Measurements from ENCODE around the gene TRPM5. TPM values are rescaled to one million over a fixed set of nuclear protein-coding genes. Genes with fewer than 3 reads are reported as not detected.

The TRPM5 gene
- total RNA-seq, 8 experiments from 2014 or later, result 0.05 to 0.23 (median 0.15) TPM; not detected in 2

DNA sequence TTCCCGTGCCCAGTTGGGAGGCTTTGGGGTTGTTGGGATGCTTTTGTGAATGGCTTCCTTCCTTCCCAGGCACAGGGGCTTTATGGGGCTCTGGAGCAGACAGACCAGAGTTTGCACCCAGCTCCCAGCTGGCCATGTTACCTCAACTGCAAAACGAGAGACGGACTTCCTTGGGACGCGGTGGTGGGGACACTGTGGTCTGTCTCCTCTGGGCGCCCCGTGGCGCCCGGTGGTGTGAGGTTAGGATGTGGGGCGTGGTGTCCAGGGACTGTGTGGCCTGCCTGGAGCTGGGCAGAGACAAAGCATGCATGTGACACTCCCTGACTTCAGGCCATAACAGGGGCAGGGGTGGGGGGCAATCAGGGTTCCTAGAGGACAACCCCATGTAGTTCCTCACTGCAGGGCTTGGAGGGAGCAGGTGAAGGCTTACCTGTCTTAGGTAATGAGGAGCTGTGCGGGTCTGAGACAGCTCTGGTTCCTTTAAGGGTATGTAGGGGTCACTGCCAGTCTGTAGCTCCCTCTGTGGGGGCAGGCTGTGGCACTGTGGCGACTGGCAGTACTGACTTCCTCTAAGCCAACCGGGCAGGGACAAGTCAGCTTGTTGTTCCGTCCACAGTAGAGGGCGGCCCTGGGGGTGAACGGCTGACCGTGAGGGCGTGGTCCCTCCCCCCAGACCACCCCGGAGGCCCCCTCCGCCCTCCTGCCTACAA is 14.9 kb upstream of the TRPM5 start:
- no peak overlapping the region for H3K27ac ChIP-seq
- WGBS, 10 experiments, result 0 to 80% (median 70%) methylated on average over 1 to 9 of the region's 20 CpGs; no CpG with 5 or more reads in 3 of the 10 experiments
- H3K4me3 ChIP-seq, result no peak overlapping the region
- H3K4me1 ChIP-seq (replicated peaks in 1 of 2), result no peaks in the 10 kb centered on the region
- no peak for ATAC-seq (replicated peaks in 6 of 8)
- in situ Hi-C loops (cut with MboI; ENCODE audit: low pct_unique_long_range_greater_than_20kb in 2 of 9, low sequenced_read_pairs in 9 of 9, unreplicated experiment in 9 of 9), result no loop called here

DNA sequence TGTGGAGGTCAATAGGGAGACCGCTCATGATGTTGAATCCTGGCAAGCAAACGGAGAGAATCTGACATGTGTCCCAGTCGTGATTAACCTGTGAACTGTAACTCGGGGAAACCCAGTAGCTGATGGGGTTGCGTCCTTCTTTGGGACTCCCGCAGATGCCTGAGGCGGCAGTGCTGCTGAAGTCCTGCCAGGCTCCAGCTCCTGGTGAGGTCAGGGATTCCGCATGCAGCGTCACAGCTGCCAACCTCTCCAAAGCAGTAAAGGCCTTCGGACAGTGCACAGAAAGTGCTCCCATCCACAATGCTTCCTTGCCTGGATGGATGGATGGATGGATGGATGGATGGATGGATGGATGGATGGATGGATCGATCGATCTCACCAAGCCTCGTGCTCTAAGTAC is 14.0 kb upstream of the TRPM5 start:
- no peaks in the 10 kb centered on the region for H3K4me1 ChIP-seq (replicated peaks in 1 of 2)
- in situ Hi-C loops (cut with MboI; ENCODE audit: low pct_unique_long_range_greater_than_20kb in 2 of 9, low sequenced_read_pairs in 9 of 9, unreplicated experiment in 9 of 9), result no loop called here
- ATAC-seq (replicated peaks in 6 of 8), result no peak
- H3K27ac ChIP-seq, result no peak overlapping the region
- no peak overlapping the region for H3K4me3 ChIP-seq
- WGBS, 10 experiments, result 65 to 80% (median 69%) methylated on average over 1 to 6 of the region's 13 CpGs; no CpG with 5 or more reads in 3 of the 10 experiments

DNA sequence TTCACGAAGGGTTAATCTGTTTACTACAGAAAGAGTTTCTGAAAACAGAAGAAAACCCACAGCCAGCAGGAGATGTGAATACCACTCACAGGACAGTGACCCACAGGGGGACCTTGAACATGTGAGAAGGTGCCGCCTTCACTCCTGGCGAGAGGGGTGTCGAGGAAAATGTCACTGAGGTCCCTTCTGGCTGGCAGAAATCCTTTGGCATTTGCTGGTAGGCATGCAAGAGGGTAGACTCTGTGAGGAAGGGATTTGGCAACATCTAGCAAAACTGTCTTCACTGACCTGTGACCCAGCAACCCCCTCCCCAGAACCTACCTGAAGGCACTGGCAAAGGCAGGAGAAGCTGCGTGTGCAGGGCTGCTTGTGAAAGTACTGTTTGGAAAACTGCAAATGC is 9.1 kb upstream of the TRPM5 start:
- no peak overlapping the region for H3K27ac ChIP-seq
- ATAC-seq (replicated peaks in 6 of 8), result no peak
- no peak overlapping the region for H3K4me3 ChIP-seq
- in situ Hi-C loops (cut with MboI; ENCODE audit: low pct_unique_long_range_greater_than_20kb in 2 of 9, low sequenced_read_pairs in 9 of 9, unreplicated experiment in 9 of 9), result no loop called here
- no peaks in the 10 kb centered on the region for H3K4me1 ChIP-seq (replicated peaks in 1 of 2)
- WGBS, 10 experiments, result 0 to 100% (median 80%) methylated on average over 1 to 2 of the region's 5 CpGs; no CpG with 5 or more reads in 3 of the 10 experiments

DNA sequence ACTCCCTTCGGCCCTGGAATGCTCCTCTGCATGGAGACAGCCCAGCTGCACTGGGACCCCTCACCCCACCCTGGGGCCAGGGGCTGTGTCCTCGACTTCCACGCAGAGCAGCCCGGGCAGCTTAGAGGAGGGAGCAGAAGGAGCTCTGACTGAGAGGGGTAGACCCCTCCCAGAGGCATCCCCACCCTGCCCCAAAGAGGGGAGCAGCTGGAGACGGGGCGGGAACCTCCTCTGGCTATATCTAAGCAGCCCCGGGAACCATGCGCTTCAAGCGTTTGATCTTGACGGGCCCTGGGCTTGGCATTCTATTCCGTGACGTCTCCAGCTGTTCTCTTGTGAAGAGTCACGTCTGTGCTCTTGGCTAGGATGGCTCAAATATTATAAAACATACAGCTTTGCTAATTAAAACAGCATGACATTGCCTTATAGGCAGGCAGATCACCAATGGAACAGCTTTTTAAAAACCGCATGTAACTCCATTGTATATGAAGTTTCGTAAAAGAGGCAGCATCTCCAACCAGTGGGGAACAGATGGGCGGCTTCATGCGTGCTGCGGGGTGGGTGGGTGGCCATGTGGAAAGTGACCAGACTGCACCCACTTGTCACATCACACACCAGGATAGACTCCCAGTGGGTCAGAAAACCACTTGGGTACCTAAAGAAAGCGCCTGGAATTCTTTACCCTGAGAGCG is 8.2 kb upstream of the TRPM5 start:
- in situ Hi-C loops (cut with MboI; ENCODE audit: low pct_unique_long_range_greater_than_20kb in 2 of 9, low sequenced_read_pairs in 9 of 9, unreplicated experiment in 9 of 9), result no loop called here
- no peaks in the 10 kb centered on the region for H3K4me1 ChIP-seq (replicated peaks in 1 of 2)
- ATAC-seq (replicated peaks in 6 of 8), result peak in 5 of 8 experiments; percentile 31 to 74 (median 39)
- no peak overlapping the region for H3K4me3 ChIP-seq
- H3K27ac ChIP-seq, result no peak overlapping the region
- WGBS, 10 experiments, result 0 to 81% (median 13%) methylated on average over 1 to 12 of the region's 20 CpGs; no CpG with 5 or more reads in 2 of the 10 experiments

DNA sequence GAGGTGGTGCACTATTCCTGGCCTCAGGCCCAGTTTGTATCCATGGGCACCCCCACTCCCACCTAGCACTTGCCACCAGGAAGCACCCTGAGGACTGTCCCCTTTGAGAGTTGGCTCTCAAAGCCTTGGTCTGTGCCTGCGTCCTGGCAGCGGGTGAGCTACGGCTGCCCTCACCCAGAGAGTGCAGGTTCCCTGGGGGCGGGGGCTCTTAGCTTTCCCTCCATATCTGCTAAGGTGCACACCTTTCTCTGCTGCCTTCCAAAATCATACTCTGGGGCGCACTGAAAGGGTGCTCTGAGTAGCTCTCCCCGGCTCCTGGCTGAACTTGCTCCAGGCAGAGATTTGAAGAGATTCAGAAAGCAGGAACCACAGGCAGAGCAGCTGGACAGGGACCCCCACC is 7.6 kb upstream of the TRPM5 start:
- ATAC-seq (replicated peaks in 6 of 8), result no peak
- no peak overlapping the region for H3K4me3 ChIP-seq
- 20 to 67% methylated on average over 1 to 2 of the region's 6 CpGs; no CpG with 5 or more reads in 8 of the 10 experiments for WGBS, 10 experiments
- in situ Hi-C loops (cut with MboI; ENCODE audit: low pct_unique_long_range_greater_than_20kb in 2 of 9, low sequenced_read_pairs in 9 of 9, unreplicated experiment in 9 of 9), result no loop called here
- no peaks in the 10 kb centered on the region for H3K4me1 ChIP-seq (replicated peaks in 1 of 2)
- no peak overlapping the region for H3K27ac ChIP-seq

DNA sequence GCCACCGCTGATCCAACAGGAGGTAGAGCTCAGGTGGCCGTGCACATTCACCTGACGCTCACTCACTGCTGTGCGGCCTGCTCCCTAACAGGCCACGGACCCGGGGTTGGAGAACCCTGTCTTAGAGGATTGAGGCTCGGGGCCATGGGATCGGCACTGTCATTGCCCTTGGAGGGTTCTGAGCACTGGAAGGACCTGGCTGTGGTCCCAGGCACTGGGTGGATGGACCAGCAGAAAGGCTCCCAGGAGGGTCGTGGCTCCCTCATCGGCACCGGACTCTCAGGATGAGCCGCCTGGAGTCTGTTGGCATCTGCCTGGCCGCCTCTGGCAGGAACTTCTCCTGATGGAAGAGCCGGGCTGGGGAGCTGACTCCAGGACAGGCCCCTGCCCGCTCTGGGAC is 7.0 kb upstream of the TRPM5 start:
- 40 to 93% (median 82%) methylated on average over 1 to 9 of the region's 15 CpGs; no CpG with 5 or more reads in 3 of the 10 experiments for WGBS, 10 experiments

DNA sequence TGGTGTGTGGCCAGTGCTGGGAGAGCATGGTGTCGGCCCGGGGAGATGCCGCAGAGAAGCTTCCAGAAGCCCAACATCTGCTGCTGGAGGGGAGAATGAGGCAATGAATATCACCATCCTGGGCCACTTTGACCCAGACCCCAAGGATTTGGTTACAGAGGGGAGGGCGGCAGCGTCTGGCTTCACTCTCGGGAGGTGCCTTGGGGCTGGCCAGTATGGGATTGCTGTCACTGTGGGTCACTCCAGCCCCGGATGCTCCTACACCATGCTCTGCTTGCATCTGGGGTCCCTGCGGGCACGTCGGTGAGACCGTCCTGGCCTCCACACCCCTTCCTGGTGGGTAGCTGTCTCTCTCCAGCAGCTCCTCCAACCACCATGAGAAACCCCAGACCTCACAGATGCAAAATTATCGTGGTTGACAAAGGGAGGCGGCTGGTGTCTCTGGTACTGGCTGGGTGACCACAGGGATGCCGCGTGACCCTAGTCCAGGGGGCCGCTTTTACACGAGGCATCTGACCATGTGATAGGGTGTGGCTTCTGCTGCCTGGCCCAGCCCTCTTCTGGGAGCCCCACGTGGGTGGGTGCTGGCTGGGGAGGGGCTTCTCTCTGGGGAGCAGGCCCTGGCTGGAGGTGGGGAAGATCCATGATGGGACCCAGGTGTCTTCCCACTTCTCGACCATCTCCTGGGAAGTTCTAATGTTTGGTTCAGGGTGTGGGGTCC is 6.2 kb upstream of the TRPM5 start:
- H3K4me3 ChIP-seq, result no peak overlapping the region
- no peak for ATAC-seq (replicated peaks in 6 of 8)
- no peaks in the 10 kb centered on the region for H3K4me1 ChIP-seq (replicated peaks in 1 of 2)
- in situ Hi-C loops (cut with MboI; ENCODE audit: low pct_unique_long_range_greater_than_20kb in 2 of 9, low sequenced_read_pairs in 9 of 9, unreplicated experiment in 9 of 9), result no loop called here
- 0 to 90% (median 20%) methylated on average over 1 to 8 of the region's 19 CpGs; no CpG with 5 or more reads in 5 of the 10 experiments for WGBS, 10 experiments
- no peak overlapping the region for H3K27ac ChIP-seq

More for the DNA sequence above, 7.0 kb upstream of the TRPM5 start:
- Histone ChIP-seq H3K4me3 (no peak overlapping the region), H3K4me1 (replicated peaks in 1 of 2) (no peaks in the 10 kb centered on the region), H3K27ac (no peak overlapping the region)
- no peak for ATAC-seq (replicated peaks in 6 of 8)
- in situ Hi-C loops (cut with MboI; ENCODE audit: low pct_unique_long_range_greater_than_20kb in 2 of 9, low sequenced_read_pairs in 9 of 9, unreplicated experiment in 9 of 9), result no loop called here

DNA sequence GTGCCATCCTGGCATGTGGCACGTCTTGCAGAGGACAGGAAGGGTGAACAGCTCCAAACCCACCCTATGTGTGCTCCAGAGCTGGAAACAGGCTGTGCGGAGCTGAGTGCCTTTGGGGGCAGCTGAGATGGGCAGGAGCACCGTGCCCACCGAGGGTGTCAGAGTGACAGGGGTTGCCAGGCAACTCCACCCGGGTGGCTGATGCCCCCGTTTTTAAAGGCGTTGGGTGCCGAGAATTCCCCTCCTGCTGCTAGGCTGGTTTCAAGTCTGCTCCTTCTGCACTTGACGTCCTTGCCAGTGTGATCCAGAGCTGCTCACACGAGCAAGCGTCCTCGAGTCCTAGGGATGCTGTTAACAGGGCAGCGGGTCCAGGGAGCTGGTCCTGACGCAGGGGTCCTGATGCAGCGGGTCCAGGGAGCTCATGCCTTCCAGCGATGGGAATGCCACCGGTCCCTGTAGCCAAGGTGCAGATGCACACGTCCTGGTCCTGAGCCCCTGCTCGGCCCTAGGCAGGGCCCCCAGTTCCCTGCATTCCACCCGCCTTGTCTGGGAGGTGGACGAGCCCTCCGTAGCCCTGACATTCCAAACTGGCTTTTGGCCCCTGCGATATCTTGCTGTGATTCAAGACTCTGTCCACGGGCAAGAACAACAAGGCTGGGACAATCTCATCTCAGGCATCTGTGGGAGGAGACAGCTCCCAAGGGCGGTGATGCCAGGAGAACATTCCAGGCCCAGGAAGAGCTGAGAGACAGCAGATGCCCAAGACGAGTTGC is 5.4 kb upstream of the TRPM5 start:
- H3K27ac ChIP-seq, result no peak overlapping the region
- no peak for ATAC-seq (replicated peaks in 6 of 8)
- WGBS, 10 experiments, result 20 to 90% (median 50%) methylated on average over 2 to 6 of the region's 26 CpGs; no CpG with 5 or more reads in 5 of the 10 experiments
- in situ Hi-C loops (cut with MboI; ENCODE audit: low pct_unique_long_range_greater_than_20kb in 2 of 9, low sequenced_read_pairs in 9 of 9, unreplicated experiment in 9 of 9), result loop anchor here in 2 of 9 experiments (25.0 kb wide), 2 partner anchors 262 to 438 kb away; partner anchors contain the start of gene CDKN1C (in 1 of the 2)
- no peak overlapping the region for H3K4me3 ChIP-seq
- no peaks in the 10 kb centered on the region for H3K4me1 ChIP-seq (replicated peaks in 1 of 2)

DNA sequence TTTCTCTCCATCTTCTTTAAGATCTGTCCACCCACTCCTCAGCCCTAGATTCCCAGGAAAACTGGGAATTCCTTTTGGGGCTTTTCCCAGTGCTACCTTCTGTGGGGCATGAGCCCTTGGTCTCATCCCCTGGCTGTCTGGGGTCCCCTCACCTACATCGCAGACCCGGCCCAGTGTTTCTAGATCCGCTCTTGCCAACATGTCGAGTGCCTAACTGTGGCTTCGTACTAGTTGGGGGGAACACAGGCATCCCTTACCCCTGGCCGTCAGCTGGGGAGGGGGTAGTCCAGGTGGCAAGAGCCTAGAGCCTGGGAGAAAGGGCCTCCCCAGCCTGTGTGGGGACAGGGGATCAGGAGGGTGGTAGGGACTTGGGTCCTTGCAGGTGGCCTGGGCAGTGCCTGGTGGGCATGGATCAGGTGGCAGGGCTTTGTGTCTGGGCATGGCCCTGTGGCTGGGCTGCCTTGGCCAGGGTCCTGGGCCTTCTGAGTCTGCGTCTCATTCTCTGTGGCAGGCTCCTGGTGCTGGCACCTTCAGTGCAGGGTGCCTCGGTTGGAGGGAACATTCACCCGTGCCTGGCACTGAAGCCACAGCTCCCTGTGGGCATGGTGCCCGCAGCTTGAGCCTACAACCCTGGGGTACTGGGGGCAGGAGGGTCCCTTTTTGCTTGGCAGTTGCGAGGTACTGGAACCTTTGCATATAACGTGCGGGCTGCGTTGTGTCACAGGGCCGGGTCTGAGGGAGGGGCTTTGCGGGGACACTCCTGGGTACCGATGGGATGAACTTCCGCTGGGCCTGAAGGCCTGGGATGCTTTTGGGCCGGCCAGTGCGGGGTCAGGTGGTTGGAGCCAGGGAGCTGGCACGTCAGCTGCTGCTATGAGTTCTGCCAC is 4.6 kb upstream of the TRPM5 start:
- no peak overlapping the region for H3K27ac ChIP-seq
- no peak for ATAC-seq (replicated peaks in 6 of 8)
- in situ Hi-C loops (cut with MboI; ENCODE audit: low pct_unique_long_range_greater_than_20kb in 2 of 9, low sequenced_read_pairs in 9 of 9, unreplicated experiment in 9 of 9), result loop anchor here in 2 of 9 experiments (25.0 kb wide), 2 partner anchors 262 to 438 kb away; partner anchors contain the start of gene CDKN1C (in 1 of the 2)
- 4 to 83% (median 59%) methylated on average over 1 to 5 of the region's 21 CpGs; no CpG with 5 or more reads in 5 of the 10 experiments for WGBS, 10 experiments
- H3K4me1 ChIP-seq (replicated peaks in 1 of 2), result no peaks in the 10 kb centered on the region
- no peak overlapping the region for H3K4me3 ChIP-seq

DNA sequence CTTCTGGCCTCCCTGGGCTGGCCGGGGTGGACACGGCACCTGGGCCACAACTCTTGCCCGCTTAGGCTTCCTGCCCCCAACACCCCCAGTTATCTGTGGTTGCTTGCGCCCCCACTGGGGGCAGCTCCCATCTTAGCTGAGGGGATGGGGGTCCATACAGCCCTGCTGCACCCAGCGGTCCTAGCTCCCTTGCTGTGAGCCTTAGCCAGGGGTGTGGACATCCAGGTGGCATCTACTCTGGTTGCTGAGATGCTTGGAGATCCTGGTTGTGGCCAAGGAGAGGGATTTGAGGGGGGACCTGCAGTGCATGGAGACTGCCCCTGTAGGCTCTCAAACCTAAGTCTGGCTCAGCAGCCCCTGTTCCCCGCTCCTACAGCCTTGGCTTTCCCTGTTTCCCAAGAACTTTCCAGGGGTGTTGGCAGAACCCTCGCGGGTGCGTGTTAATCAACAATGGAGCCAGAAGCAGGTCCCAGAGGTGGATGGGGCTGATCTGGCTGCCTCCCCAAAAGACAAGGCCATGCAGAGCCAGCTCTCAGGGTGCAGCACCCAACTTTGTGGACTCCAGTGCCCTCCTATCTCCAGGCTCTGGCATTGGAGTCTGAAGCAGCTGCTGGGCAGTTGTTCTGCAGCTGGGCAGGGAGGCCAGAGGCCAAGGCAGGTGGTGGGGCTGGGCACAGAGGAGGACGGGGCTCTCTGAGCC is 3.8 kb upstream of the TRPM5 start:
- in situ Hi-C loops (cut with MboI; ENCODE audit: low pct_unique_long_range_greater_than_20kb in 2 of 9, low sequenced_read_pairs in 9 of 9, unreplicated experiment in 9 of 9), result loop anchor here in 2 of 9 experiments (25.0 kb wide), 2 partner anchors 261 to 439 kb away; partner anchors contain the start of gene CDKN1C (in 1 of the 2)
- Histone ChIP-seq H3K4me3 (no peak overlapping the region), H3K27ac (no peak overlapping the region), H3K4me1 (replicated peaks in 1 of 2) (no peaks in the 10 kb centered on the region)
- WGBS, 10 experiments, result 33 to 60% (median 60%) methylated on average over 1 to 3 of the region's 10 CpGs; no CpG with 5 or more reads in 7 of the 10 experiments
- ATAC-seq (replicated peaks in 6 of 8), result no peak

DNA sequence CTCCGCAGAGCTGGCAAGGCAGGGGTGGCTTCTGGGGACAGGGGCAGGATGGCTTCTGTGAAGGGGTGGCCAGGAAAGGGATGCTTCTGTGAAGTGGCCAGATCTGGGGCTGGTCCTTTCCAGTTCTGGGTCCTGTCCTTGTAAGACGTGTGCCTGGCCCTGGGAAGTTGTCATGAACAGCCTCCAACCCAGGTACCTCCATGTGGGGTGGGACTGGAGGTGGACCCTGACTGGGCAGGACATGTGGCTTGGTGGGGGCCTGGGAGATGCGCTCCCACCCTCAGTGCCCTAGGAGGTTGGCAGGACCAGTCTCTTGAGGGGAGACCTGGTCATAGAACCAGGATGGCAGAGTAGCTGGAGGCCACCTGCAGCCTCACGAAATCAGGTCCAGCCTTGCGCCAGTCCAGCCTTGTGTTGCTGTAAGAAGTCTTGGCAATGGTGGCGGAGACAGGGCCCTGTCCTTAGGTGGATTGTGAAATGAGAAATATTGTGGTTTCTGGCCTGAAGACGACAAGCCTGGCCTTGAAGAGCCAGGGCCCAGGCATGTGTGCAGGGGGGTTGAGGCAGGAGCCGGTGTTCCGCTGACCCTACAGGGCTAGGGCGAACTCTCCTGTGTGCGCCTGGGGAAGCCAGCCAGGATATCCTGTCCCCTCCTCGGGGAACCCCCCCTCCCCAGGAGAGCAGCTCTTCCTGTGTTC is 3.1 kb upstream of the TRPM5 start:
- H3K4me1 ChIP-seq (replicated peaks in 1 of 2), result no peaks in the 10 kb centered on the region
- in situ Hi-C loops (cut with MboI; ENCODE audit: low pct_unique_long_range_greater_than_20kb in 2 of 9, low sequenced_read_pairs in 9 of 9, unreplicated experiment in 9 of 9), result loop anchor here in 2 of 9 experiments (25.0 kb wide), 2 partner anchors 260 to 440 kb away; partner anchors contain the start of gene CDKN1C (in 1 of the 2)
- no peak overlapping the region for H3K4me3 ChIP-seq
- 45 to 100% (median 80%) methylated on average over 1 to 8 of the region's 12 CpGs; no CpG with 5 or more reads in 5 of the 10 experiments for WGBS, 10 experiments
- ATAC-seq (replicated peaks in 6 of 8), result no peak
- H3K27ac ChIP-seq, result no peak overlapping the region

Measured in motor neuron (in vitro differentiated cells).